GM18907 (cell line): ENCODE results near the gene ZFPM1.
"Not testable (repeated sequence)": the region's sequence is repeated elsewhere in the genome, so short reads cannot be mapped to it uniquely, and the experiment has no call there.

ENCODE experiments used
- ATAC-seq: cut with Tn5 transposase; IDR thresholded peaks from one replicate; pipeline ENCODE4 v1.9.1; 2021; ENCODE audit warnings: mild to moderate bottlenecking, moderate library complexity; ENCODE audit not compliant: unreplicated experiment

The ZFPM1 gene

GRCh38 chr16:88453217-88453531, at the start of gene ZFPM1:
Gene ZFPM1 (plus strand): TSS chr16:88453280. CDS start chr16:88453639, 359 bp downstream.
- ATAC-seq = no peak

GRCh38 chr16:88403794-88404581, 49.1 kb upstream of the ZFPM1 start:
- no peak for ATAC-seq

GRCh38 chr16:88404769-88405168, 48.3 kb upstream of the ZFPM1 start:
- no peak for ATAC-seq

GRCh38 chr16:88405216-88406060, 47.6 kb upstream of the ZFPM1 start:
- ATAC-seq = no peak

GRCh38 chr16:88406096-88407041, 46.7 kb upstream of the ZFPM1 start:
- no peak for ATAC-seq

- ATAC-seq = no peak
Measured at GRCh38 chr16:88407042-88407420, 46.0 kb upstream of the ZFPM1 start.

- ATAC-seq = no peak
Measured at GRCh38 chr16:88407807-88408206, 45.3 kb upstream of the ZFPM1 start.

- ATAC-seq = no peak
Measured at GRCh38 chr16:88408561-88409142, 44.4 kb upstream of the ZFPM1 start.

- no peak for ATAC-seq
Measured at GRCh38 chr16:88409296-88410065, 43.6 kb upstream of the ZFPM1 start.

GRCh38 chr16:88410297-88410968, 42.6 kb upstream of the ZFPM1 start:
- ATAC-seq = not testable (repeated sequence)

- no peak for ATAC-seq
Measured at GRCh38 chr16:88411951-88412576, 41.0 kb upstream of the ZFPM1 start.

- ATAC-seq = no peak
Measured at GRCh38 chr16:88412766-88413165, 40.3 kb upstream of the ZFPM1 start.

- no peak for ATAC-seq
Measured at GRCh38 chr16:88413231-88413630, 39.8 kb upstream of the ZFPM1 start.

GRCh38 chr16:88413631-88414030, 39.4 kb upstream of the ZFPM1 start:
- no peak for ATAC-seq

GRCh38 chr16:88414521-88415380, 38.3 kb upstream of the ZFPM1 start:
- ATAC-seq = no peak

- ATAC-seq = no peak
Measured at GRCh38 chr16:88415381-88415705, 37.7 kb upstream of the ZFPM1 start.

- no peak for ATAC-seq
Measured at GRCh38 chr16:88415713-88416323, 37.3 kb upstream of the ZFPM1 start.

- ATAC-seq = no peak
Measured at GRCh38 chr16:88416686-88417085, 36.4 kb upstream of the ZFPM1 start.
